GM21360 (cell line): ENCODE data around the gene SLIT3.

Source experiments
- ATAC-seq: cut with Tn5 transposase; IDR thresholded peaks from one replicate; pipeline ENCODE4 v1.9.1; 2021; ENCODE audit warnings: mild to moderate bottlenecking, moderate library complexity; ENCODE audit not compliant: unreplicated experiment

Gene SLIT3

GRCh38 chr5:168879331-168879730, 421.6 kb downstream of the SLIT3 start:
- ATAC-seq: no peak

GRCh38 chr5:168878135-168878745, 422.7 kb downstream of the SLIT3 start:
- no peak for ATAC-seq

GRCh38 chr5:168877132-168877892, 423.6 kb downstream of the SLIT3 start:
- no peak for ATAC-seq

GRCh38 chr5:168876419-168876818, 424.5 kb downstream of the SLIT3 start:
- ATAC-seq: no peak

- ATAC-seq: no peak
These were observed 425.1 kb downstream of the SLIT3 start for GRCh38 chr5:168875832-168876231.

- ATAC-seq: no peak
These were observed 426.1 kb downstream of the SLIT3 start for GRCh38 chr5:168874713-168875380.

- no peak for ATAC-seq
These were observed 428.7 kb downstream of the SLIT3 start for GRCh38 chr5:168872246-168872645.

- no peak for ATAC-seq
These were observed 430.0 kb downstream of the SLIT3 start for GRCh38 chr5:168870910-168871309.

GRCh38 chr5:168869615-168870227, 431.2 kb downstream of the SLIT3 start:
- no peak for ATAC-seq

- ATAC-seq: no peak
These were observed 433.7 kb downstream of the SLIT3 start for GRCh38 chr5:168867241-168867640.

- no peak for ATAC-seq
These were observed 435.0 kb downstream of the SLIT3 start for GRCh38 chr5:168865968-168866367.

- no peak for ATAC-seq
These were observed 437.9 kb downstream of the SLIT3 start for GRCh38 chr5:168863021-168863420.

GRCh38 chr5:168860503-168860902, 440.4 kb downstream of the SLIT3 start:
- ATAC-seq: no peak

- no peak for ATAC-seq
These were observed 440.9 kb downstream of the SLIT3 start for GRCh38 chr5:168860081-168860480.

- no peak for ATAC-seq
These were observed 441.5 kb downstream of the SLIT3 start for GRCh38 chr5:168859471-168859870.

- ATAC-seq: no peak
These were observed 441.9 kb downstream of the SLIT3 start for GRCh38 chr5:168858994-168859393.

- ATAC-seq: no peak
These were observed 442.6 kb downstream of the SLIT3 start for GRCh38 chr5:168858371-168858770.

- ATAC-seq: no peak
These were observed 447.0 kb downstream of the SLIT3 start for GRCh38 chr5:168853972-168854371.

GRCh38 chr5:168852329-168852728, 448.6 kb downstream of the SLIT3 start:
- no peak for ATAC-seq

- ATAC-seq: no peak
These were observed 449.0 kb downstream of the SLIT3 start for GRCh38 chr5:168851902-168852321.

- no peak for ATAC-seq
These were observed 450.3 kb downstream of the SLIT3 start for GRCh38 chr5:168850683-168851082.

GRCh38 chr5:168848569-168848968, 452.4 kb downstream of the SLIT3 start:
- no peak for ATAC-seq
